Activated CD4-positive, CD25-positive, alpha-beta regulatory T cell treated with anti-CD3 and anti-CD28 coated beads, Interleukin-2, amount 50 U/mL, for 24 hours (primary cell): ENCODE data around the gene RASGRP1.
A peak's percentile ranks its signal among the peaks of the same experiment; 100 is the strongest.

Source experiments
- ATAC-seq, 2 donors: fragments of 150-1000 bp; cut with Tn5 transposase; one replicate each; pipeline ENCODE4 v1.10.0; 2021; ENCODE audit warnings: mild to moderate bottlenecking in 1 of 2, moderate library complexity in 1 of 2

RASGRP1 gene

GRCh38 chr15:38563723-38564519 is 693 bp downstream of the RASGRP1 start:
- peak; percentile 56 to 63 for ATAC-seq

DNA sequence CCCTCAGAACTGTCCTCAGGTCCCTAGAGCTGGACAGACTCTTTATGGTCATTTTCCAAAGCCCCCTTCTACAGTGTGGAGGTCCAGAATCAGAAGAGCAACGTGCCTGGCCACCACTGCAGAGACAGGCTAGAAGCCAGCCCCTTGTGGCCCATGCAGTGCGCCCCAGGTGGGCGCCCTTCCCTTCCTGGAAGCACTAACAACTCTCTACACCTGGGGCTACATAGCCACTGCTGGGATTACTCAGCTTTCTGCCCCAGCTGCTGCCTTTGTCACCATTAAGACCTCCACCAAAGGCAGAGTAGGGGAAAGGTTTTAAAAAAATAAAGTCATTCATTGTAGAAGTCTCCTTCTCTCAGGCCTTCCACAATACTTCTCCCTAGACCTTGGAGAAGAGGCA is 2.3 kb downstream of the RASGRP1 start:
- no peak for ATAC-seq

DNA sequence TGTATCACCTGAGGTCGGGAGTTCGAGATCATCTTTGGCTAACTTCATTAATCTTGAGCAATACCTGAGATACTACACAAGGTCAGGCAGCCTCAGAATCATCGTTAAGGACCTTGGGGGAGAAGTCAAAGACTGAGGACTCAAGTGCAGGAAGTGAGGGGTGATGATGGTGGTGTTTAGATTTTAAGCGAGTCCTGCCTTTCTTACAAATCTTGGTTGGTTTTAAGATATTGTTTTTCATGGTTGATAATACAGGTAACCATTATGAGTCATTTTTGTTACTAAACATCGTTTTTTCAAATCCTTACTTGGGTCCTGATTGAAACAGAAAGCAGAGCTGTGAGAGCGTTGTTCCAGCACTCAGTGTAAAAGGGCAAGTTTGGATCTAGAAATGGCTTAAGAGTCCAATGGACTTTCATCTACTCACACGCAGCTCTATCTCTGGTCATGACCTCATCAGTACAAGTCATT is 4.1 kb downstream of the RASGRP1 start:
- peak; percentile 22 to 26 for ATAC-seq

GRCh38 chr15:38559636-38560307 is 4.8 kb downstream of the RASGRP1 start:
- ATAC-seq, result no peak

DNA sequence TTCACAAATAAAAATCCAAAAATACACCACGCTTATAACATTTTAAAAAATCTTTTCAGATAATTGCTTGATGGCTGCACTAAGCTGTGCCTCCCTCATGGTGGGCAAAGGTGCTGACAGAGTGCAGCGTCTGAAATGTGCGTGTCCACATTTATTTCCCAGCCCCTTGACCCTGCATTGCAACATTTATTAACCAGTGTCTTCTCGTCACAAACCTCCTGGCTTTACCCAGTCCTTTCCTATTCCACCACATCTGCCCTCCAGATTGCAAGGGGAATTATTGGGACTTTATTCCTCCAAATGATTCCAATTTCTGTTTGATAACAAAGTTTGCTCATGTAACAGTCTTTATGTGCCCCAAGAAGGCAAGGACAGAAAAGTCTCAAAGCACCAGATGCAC is 5.5 kb downstream of the RASGRP1 start:
- no peak for ATAC-seq

DNA sequence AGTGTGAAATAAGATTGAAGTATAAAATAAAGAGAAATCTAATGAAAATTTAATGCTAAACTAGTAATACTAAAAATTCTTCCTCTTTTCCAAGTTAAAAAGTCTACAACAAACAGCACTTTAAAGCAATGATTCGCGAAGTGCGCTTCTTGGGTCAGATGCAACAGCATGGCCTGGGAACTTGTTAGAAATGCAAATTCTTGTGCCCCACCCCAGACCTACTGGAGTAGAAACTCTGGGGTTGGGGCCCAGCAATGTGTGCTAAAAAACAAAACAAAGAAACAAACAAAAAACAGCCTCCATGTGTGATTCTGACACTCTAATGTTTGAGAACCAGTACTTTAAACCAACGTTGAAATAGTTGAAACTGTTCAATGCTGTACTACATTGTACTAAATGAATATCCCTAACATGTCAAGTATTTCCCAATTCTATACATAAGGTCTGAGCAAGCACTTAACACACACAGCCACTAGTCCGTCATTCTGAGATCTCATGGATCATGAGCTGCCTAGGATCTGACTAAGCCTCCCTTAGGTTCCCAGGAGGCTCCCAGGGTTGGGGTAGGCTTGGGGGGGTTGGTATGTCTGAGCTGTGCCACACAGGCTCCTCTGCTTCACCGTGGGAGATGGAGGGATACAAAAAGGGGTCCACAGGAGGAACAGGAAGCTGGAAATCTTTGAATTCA is 6.1 kb downstream of the RASGRP1 start:
- ATAC-seq, result no peak

DNA sequence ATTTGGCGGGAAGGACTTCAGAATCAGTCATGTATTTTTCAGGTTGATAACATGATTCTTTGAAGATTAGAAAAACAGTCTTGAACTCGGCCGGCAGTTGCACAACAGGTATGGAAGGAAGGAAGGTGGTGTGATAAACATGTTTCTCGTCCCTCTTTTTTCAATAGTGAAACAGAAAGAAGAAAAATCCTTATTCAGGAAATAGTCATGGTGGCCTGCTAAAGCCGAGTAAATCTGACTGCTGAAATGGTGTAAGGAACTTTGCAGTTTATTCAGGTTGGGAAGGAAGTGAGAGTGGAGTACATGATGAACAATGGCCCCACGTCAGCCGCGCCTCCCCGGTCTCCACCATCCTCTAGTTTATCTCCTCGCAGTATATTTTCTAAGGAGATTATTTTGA is 6.7 kb downstream of the RASGRP1 start:
- no peak for ATAC-seq

DNA sequence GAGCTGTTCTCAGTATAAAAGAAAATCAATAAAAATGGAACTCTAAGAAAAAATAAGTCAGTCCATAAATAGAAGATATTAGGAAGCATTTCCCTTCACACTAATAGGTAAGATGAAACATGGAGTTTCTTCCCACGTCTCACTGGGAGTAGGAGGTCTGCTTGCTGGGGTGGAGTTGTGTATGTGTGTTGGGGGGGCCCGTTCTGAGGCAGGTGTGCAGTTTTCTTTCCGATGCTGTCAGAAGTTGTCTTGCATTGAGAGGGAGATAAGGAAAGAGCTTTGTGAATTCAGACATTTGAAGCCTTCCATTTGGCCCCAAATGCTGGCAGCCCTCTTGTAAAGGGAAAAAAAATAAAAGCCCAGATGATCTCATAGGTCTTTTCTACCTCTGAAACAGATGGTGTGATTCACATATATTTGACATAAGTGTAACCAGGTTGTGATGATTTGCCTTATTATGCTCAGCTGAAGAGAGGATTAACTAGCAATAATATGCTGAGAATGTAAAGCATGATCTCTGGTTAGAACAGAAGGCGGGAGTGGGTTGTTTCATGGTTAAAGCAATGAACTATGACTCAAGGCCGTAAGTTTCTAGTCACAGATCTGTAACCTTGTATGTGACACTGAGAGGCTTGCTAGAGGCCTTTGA is 8.8 kb downstream of the RASGRP1 start:
- ATAC-seq, result peak; percentile 79 to 81

DNA sequence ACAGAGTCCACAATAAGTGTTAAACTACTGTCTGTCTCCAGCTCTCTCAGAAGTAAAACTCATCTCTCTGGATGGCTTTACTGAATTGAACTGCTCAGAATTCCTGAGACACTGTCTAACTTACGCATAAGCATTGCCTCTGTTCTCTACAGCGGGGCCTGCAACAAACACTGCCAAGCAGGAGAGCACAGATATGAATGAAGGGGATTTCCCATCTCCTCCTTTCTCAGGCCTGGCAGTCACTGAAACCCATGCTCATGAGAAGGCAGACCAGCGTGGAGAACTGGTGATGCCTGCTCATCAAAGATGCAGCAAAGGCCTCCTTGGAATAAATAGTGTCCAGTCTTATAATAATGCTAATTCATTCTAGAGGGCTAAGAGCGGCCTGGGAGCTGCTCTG is 10.3 kb downstream of the RASGRP1 start:
- ATAC-seq, result peak; percentile 33 to 47

DNA sequence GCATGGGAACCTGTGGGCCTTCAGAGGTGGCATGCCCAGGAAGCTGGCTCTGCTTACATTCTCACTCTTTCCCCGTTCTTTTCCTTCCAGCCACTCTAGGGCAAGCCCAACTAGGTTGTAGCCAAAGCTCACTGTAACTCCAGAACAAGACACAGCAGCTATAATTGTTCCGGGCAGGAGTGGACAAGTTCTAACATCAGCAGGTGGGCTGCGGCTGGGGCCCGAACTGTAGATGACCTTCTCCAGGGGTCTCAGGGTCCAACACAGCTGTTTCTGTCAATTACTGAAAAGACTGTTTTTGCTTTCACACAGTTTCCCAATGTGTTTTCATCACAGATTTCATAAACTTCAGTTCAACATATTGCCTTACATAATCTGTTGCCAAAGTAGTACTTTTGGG is 11.5 kb downstream of the RASGRP1 start:
- no peak for ATAC-seq

- no peak for ATAC-seq
Measured at GRCh38 chr15:38551720-38552648, 12.6 kb downstream of the RASGRP1 start.

DNA sequence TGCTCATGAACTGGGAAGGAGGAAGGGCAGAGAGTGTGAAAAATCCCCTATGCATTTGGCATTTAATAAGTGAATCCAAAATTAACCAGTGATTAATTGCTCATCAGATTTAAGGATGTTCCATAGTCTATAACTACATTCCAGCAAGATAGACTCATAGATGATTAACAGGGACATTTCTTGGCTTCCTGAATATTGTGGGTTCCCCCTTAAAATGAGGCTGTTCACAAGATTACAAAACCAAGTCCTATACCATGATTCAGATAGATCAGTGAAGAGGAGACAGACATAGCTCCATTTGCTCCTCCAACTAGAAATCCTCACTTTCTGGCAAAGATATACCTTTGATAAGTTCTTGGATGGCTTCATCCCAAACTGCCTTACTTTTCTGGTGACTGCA is 15.4 kb downstream of the RASGRP1 start:
- ATAC-seq, result no peak

GRCh38 chr15:38547255-38547997 is 17.2 kb downstream of the RASGRP1 start:
- peak; percentile 14 to 22 for ATAC-seq

- ATAC-seq, result no peak
Measured at GRCh38 chr15:38545179-38545578, 19.4 kb downstream of the RASGRP1 start.

DNA sequence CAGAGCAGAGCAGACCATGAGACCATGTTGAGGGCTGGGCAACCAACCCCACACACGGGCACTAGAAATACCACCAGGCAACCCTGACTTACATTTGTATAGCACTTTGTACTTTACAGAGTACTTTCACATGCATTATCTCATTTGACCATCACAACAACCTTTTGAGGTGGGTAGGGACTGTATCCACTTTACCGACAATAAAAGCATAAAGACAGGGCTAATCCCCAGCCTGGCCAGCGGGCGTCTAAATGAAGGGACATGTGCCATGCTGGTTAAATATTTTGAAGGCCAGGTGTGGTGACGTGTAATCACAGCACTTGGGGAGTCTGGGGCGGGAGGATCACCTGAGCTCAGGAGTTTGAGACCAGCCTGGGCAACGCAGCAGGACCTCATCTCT is 23.6 kb downstream of the RASGRP1 start:
- ATAC-seq, result no peak

- ATAC-seq, result no peak
Measured at GRCh38 chr15:38540510-38540909, 24.1 kb downstream of the RASGRP1 start.

DNA sequence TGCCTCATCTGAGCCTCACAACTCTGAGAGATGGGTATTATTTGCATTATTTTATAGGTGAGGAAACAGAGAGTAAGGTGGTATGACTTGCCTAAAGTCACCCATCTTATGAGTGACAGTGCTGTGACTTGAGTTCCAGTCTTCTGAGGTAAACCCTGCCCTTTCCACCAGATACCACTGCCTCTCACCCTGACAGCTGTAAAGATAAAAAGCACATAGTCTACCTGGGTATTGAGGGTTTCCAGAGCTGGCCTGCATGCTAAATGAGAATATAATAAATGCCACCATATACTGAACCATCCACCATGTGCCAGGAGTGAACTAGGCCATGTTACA is 25.6 kb downstream of the RASGRP1 start:
- ATAC-seq, result peak; percentile 70 to 77

- peak; percentile 10 to 32 for ATAC-seq
Measured at GRCh38 chr15:38538328-38539007, 26.1 kb downstream of the RASGRP1 start.

- no peak for ATAC-seq
Measured at GRCh38 chr15:38536201-38536676, 28.4 kb downstream of the RASGRP1 start.

DNA sequence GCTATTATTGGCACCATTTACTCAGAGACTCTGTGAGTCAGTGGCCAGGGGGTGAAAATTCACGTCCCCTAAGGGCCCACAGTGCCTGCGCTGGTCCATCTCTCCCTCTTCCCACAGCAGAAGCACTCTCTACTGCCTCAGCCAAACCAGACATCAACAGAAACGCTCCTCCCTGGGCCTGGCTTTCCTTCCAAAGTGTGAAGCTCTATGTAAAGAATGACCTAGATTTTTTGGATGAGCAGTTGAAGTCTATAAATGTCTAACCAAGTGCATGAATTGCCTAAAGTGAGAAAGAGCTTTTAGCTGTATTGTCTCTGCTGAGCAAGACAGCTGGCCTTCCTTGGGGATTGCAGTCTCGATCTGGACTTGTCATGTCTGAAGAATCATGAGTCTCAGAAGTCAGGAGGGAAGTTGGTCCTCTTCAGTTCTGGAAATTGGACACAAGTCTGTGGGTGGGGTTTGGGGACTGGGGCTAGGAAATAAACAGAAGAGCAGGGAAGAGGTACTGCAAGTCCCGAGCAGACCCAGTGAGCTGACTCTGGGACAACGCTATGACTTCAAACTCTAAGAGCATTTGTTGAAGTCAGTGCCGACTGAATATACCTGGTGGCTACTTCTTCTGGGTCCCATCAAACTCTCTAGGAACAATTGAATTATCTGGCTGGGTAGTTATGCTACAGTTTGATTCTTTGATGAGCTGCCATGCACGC is 29.0 kb downstream of the RASGRP1 start:
- ATAC-seq, result no peak
